H1 (cell line): ENCODE measurements around the gene DMAC2. TPM values are rescaled to one million over a fixed set of nuclear protein-coding genes. Genes with fewer than 3 reads are reported as not detected.

Experiments used
- CTCF ChIA-PET: fragments of 300-600 bp; sonication (Branson Sonifier 250); formaldehyde crosslinking; loops from one replicate; lab custom pipeline; 2021; ENCODE audit not compliant: partially characterized antibody; lab: Charles Lee
- POLR2A ChIA-PET: fragments of 300-600 bp; sonication (Branson Sonifier 250); formaldehyde crosslinking; loops from one replicate; lab custom pipeline; 2021; ENCODE audit warnings: inconsistent platforms; ENCODE audit not compliant: partially characterized antibody; lab: Charles Lee
- DNase-seq, 2 experiments: peaks; one replicate each; pipeline versions ENCODE4 v3.0.0 to v3.0.0-alpha.2; 2010 to 2022; ENCODE audit warnings: low spot score in 2 of 2, low read depth in 1 of 2, mixed read lengths in 1 of 2
- FAIRE-seq: peaks from 2 replicates; lab custom pipeline; 2011; peaks lifted over from hg19 to GRCh38; lab: Jason Lieb, UNC
- H2AFZ ChIP-seq: 2 replicates; pipeline ENCODE4 v1.8.1; 2012; ENCODE audit warnings: low read length, inconsistent platforms
- H2AK5ac ChIP-seq: 2 replicates; pipeline ENCODE4 v1.6.1; 2013; ENCODE audit warnings: low read depth, low read length
- H2BK120ac ChIP-seq: replicated peaks from 2 replicates; pipeline ENCODE3; 2013; ENCODE audit warnings: low read depth, low read length, inconsistent platforms
- H2BK12ac ChIP-seq: 2 replicates; pipeline ENCODE4 v1.6.1; 2013; ENCODE audit warnings: low read depth, low read length
- H2BK15ac ChIP-seq: 2 replicates; pipeline ENCODE4 v1.6.1; 2013; ENCODE audit warnings: low read length
- H2BK20ac ChIP-seq: 2 replicates; pipeline ENCODE4 v1.6.1; 2013; ENCODE audit warnings: low read length
- H2BK5ac ChIP-seq: 2 replicates; pipeline ENCODE4 v1.6.1; 2013; ENCODE audit warnings: low read depth, low read length
- H3K14ac ChIP-seq: 2 replicates; pipeline ENCODE4 v1.6.1; 2013; ENCODE audit warnings: inconsistent platforms; ENCODE audit not compliant: insufficient read length
- H3K18ac ChIP-seq: 2 replicates; pipeline ENCODE4 v1.6.1; 2013; ENCODE audit warnings: low read length; ENCODE audit errors: extremely low read depth
- H3K23ac ChIP-seq: 2 replicates; pipeline ENCODE4 v1.6.1; 2013; ENCODE audit warnings: inconsistent platforms; ENCODE audit not compliant: insufficient read length
- H3K23me2 ChIP-seq: 2 replicates; pipeline ENCODE4 v1.6.1; 2013; ENCODE audit warnings: low read depth, low read length
- H3K27ac ChIP-seq: 2 replicates; pipeline ENCODE4 v1.6.1; 2011; ENCODE audit warnings: low read depth, low read length, inconsistent platforms
- H3K27me3 ChIP-seq, 4 experiments: replicated peaks in 1 of 4; 1 replicate in 1 of 4; 2 replicates in 3 of 4; pipeline versions ENCODE4 v1.6.1 to v1.8.1; 2011 to 2013; ENCODE audit warnings: low read length in 3 of 4, mild to moderate bottlenecking in 3 of 4, inconsistent platforms in 2 of 4, mixed read lengths in 2 of 4, moderate library complexity in 1 of 4; ENCODE audit not compliant: control insufficient read depth in 3 of 4, insufficient read depth in 3 of 4; ENCODE audit errors: extremely low read depth in 1 of 4
- H3K36me3 ChIP-seq, 4 experiments: 2 replicates each; pipeline versions ENCODE4 v1.6.1 to v1.8.1; 2011 to 2013; ENCODE audit warnings: mild to moderate bottlenecking in 4 of 4, low read length in 3 of 4, moderate library complexity in 2 of 4, control low read depth in 1 of 4, inconsistent platforms in 1 of 4; ENCODE audit not compliant: insufficient read depth in 4 of 4, control insufficient read depth in 2 of 4
- H3K4ac ChIP-seq: replicated peaks from 2 replicates; pipeline ENCODE3; 2013; ENCODE audit warnings: low read length, low read depth, mixed read lengths, inconsistent platforms; ENCODE audit not compliant: insufficient read length
- H3K4me1 ChIP-seq, 4 experiments: replicated peaks in 1 of 4; 1 replicate in 1 of 4; 2 replicates in 3 of 4; pipeline versions ENCODE4 v1.6.1 to v1.8.1; 2011 to 2013; ENCODE audit warnings: low read length in 3 of 4, inconsistent platforms in 2 of 4, mixed read lengths in 1 of 4; ENCODE audit not compliant: insufficient read depth in 4 of 4, control insufficient read depth in 3 of 4
- H3K4me2 ChIP-seq, 2 experiments: 2 replicates each; pipeline versions ENCODE4 v1.6.1 to v1.8.1; 2011 to 2013; ENCODE audit warnings: low read depth in 2 of 2, low read length in 2 of 2, control low read depth in 1 of 2, inconsistent platforms in 1 of 2, mild to moderate bottlenecking in 1 of 2; ENCODE audit not compliant: insufficient read depth in 1 of 2
- H3K4me3 ChIP-seq, 4 experiments: fragments of 200-600, 300-600 bp in 1 of 4; sonication (generic), shearing (Covaris generic), sonication (Bioruptor Twin) in 1 of 4; 2 replicates each; pipeline versions ENCODE4 v1.5.1 to v1.8.1; 2011 to 2016; ENCODE audit warnings: low read length in 4 of 4, low read depth in 3 of 4, control low read depth in 2 of 4, inconsistent platforms in 2 of 4, mild to moderate bottlenecking in 2 of 4, mixed read lengths in 1 of 4, moderate library complexity in 1 of 4; ENCODE audit not compliant: insufficient read depth in 2 of 4; ENCODE audit errors: extremely low read depth in 1 of 4
- H3K56ac ChIP-seq: replicated peaks from 2 replicates; pipeline ENCODE3; 2013; ENCODE audit warnings: low read depth, mild to moderate bottlenecking, mixed read lengths, low read length, inconsistent platforms; ENCODE audit not compliant: insufficient read length
- H3K79me1 ChIP-seq: 2 replicates; pipeline ENCODE4 v1.6.1; 2013; ENCODE audit warnings: low read depth, low read length, control low read depth
- H3K79me2 ChIP-seq, 2 experiments: 2 replicates each; pipeline versions ENCODE4 v1.6.1 to v1.8.1; 2012 to 2013; ENCODE audit warnings: low read length in 2 of 2, mild to moderate bottlenecking in 2 of 2, inconsistent platforms in 1 of 2; ENCODE audit not compliant: insufficient read depth in 2 of 2, control insufficient read depth in 1 of 2
- H3K9ac ChIP-seq, 4 experiments: replicated peaks in 1 of 4; 1 replicate in 1 of 4; 2 replicates in 3 of 4; pipeline versions ENCODE4 v1.6.1 to v1.8.1; 2011 to 2013; ENCODE audit warnings: low read depth in 3 of 4, low read length in 3 of 4, control low read depth in 2 of 4, mild to moderate bottlenecking in 2 of 4, moderate library complexity in 2 of 4, inconsistent platforms in 1 of 4; ENCODE audit errors: extremely low read depth in 1 of 4
- H3K9me3 ChIP-seq, 2 experiments: 2 replicates each; pipeline versions ENCODE4 v1.6.1 to v1.8.1; 2012 to 2013; ENCODE audit warnings: mild to moderate bottlenecking in 2 of 2, moderate library complexity in 2 of 2, control low read depth in 1 of 2, inconsistent platforms in 1 of 2, low read depth in 1 of 2, low read length in 1 of 2, mixed read lengths in 1 of 2; ENCODE audit not compliant: insufficient read depth in 2 of 2
- H4K20me1 ChIP-seq, 2 experiments: replicated peaks in 1 of 2; 2 replicates each; pipeline versions ENCODE3 to v1.8.1; 2011 to 2013; ENCODE audit warnings: inconsistent platforms in 2 of 2, low read length in 2 of 2, mild to moderate bottlenecking in 1 of 2; ENCODE audit not compliant: insufficient read depth in 2 of 2, control insufficient read depth in 1 of 2
- H4K5ac ChIP-seq: 2 replicates; pipeline ENCODE4 v1.6.1; 2013; ENCODE audit warnings: low read length, low read depth, mixed read lengths, inconsistent platforms; ENCODE audit not compliant: insufficient read length
- H4K8ac ChIP-seq: 2 replicates; pipeline ENCODE4 v1.8.0; 2013; ENCODE audit warnings: mild to moderate bottlenecking, moderate library complexity, low read length, inconsistent platforms; ENCODE audit not compliant: insufficient read depth; ENCODE audit errors: extremely low read depth
- H4K91ac ChIP-seq: replicated peaks from 2 replicates; pipeline ENCODE3; 2013; ENCODE audit warnings: low read length, mixed read lengths, inconsistent platforms; ENCODE audit not compliant: insufficient read length
- HDAC2 ChIP-seq, 2 experiments: fragments of 300-600 bp in 1 of 2; sonication (generic) in 1 of 2; IDR thresholded peaks; 2 replicates each; pipeline ENCODE4 v1.6.1; 2011 to 2012; ENCODE audit warnings: low read depth in 2 of 2, low read length in 2 of 2, mild to moderate bottlenecking in 2 of 2, moderate library complexity in 2 of 2, borderline replicate concordance in 1 of 2, inconsistent platforms in 1 of 2
- NRF1 ChIP-seq: IDR thresholded peaks from 2 replicates; pipeline ENCODE4 v1.6.1; 2011; ENCODE audit warnings: mild to moderate bottlenecking, low read depth, low read length, improper control_type of control experiment
- SIRT6 ChIP-seq: IDR thresholded peaks from one replicate; pipeline ENCODE4 v1.7.1; 2012; ENCODE audit warnings: low read length, inconsistent platforms
- TAF7 ChIP-seq: optimal IDR thresholded peaks from 2 replicates; pipeline ENCODE3; 2011; ENCODE audit warnings: low read depth, mild to moderate bottlenecking, inconsistent platforms, low read length, moderate library complexity, borderline replicate concordance
- TCF12 ChIP-seq: IDR thresholded peaks from 2 replicates; pipeline ENCODE4 v1.6.1; 2011; ENCODE audit warnings: low read depth, mild to moderate bottlenecking, low read length
- TEAD4 ChIP-seq: IDR thresholded peaks from 2 replicates; pipeline ENCODE4 v1.6.1; 2012; ENCODE audit warnings: low read depth, low read length, inconsistent platforms, mixed read lengths
- ZNF274 ChIP-seq: IDR thresholded peaks from 2 replicates; pipeline ENCODE4 v1.7.0; 2012; ENCODE audit warnings: low read length, borderline replicate concordance; ENCODE audit errors: extremely low read depth
- WGBS, 2 experiments: shearing (Covaris generic) in 1 of 2; methylation state at CpG; one replicate each; pipeline versions ENCODE4 v1.1.6 to v1.1.7; 2013 to 2015; ENCODE audit warnings: low lambda C conversion rate in 2 of 2, mixed read lengths in 2 of 2, inconsistent platforms in 1 of 2, low coverage in 1 of 2, missing lambda C conversion rate in 1 of 2; ENCODE audit not compliant: insufficient replicate concordance in 2 of 2, insufficient coverage in 1 of 2, insufficient read length in 1 of 2; ENCODE audit errors: extremely low coverage in 1 of 2, missing lambda C conversion rate in 1 of 2; 5-methylcytosine and 5-hydroxymethylcytosine counted together
- polyA plus RNA-seq, 7 experiments: library from polyadenylated mRNA; depleted of rRNA in 3 of 7; stranded (reverse) in 5 of 7; unstranded in 2 of 7; fragments of >200 nt in 5 of 7; fragments of 200-250 nt in 2 of 7; gene quantifications; 1 replicate in 5 of 7; 2 replicates in 1 of 7; 4 replicates in 1 of 7; pipeline versions ENCODE4 v1.2.1 to v1.2.3, GENCODE V29; 2011 to 2013; ENCODE audit warnings: missing spikeins in 2 of 7, mixed read lengths in 2 of 7
- total RNA-seq: library from RNA; stranded (reverse); fragmentation: NEBNext Ultra II Directional; extraction: Animal tissue kit (Norgen Biotek cat#: 25700); gene quantifications from 2 replicates; pipeline ENCODE4 v1.2.1, GENCODE V29; 2021
- TF ChIP-seq, protein P1 (sequence below): IDR thresholded peaks from 2 replicates; pipeline ENCODE4 v1.6.1; 2012; ENCODE audit warnings: low read length, inconsistent platforms

The DMAC2 gene
- total and polyA plus RNA-seq, 2 of the 8 experiments (the other 6 are each of a cell fraction or from before 2014, with no cell fraction given) = 86.8 to 170 TPM

DNA sequence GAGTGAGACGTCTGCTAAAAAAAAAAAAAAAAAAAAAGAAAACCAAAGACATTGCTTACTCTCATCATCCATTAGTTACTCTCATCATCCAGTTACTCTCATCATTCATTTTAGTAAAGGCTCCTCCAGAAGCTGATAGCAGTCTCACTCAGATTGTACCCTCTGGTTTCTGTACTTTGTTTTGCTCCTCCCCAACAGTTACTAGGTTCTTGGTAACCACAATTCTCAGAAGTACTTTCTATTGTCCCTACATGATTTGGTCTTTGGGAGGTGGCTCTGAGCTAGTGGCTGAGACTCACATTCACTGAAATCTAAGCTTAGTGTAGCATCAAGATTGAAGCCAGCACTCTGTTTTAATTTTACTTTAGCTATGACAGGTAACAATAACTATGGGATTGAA is 17.5 kb upstream of the DMAC2 start:
- H2BK20ac ChIP-seq = no peak overlapping the region
- ChIA-PET CTCF (interaction anchor here (1.3 to 2.3 kb wide), 2 partner anchors 8 to 106 kb away, joined by 4 to 10 read pairs; no protein-coding TSS in a partner anchor), POLR2A (no interaction called here)
- no peaks in the 10 kb centered on the region for H3K4me1 ChIP-seq
- H4K20me1 ChIP-seq = no peaks in the 10 kb centered on the region
- no peak overlapping the region for H2BK15ac ChIP-seq
- no peaks in the 10 kb centered on the region for H3K79me2 ChIP-seq
- no peak overlapping the region for H2AFZ ChIP-seq
- no peak overlapping the region for H3K27ac ChIP-seq
- H2AK5ac ChIP-seq = no peak overlapping the region
- H3K14ac ChIP-seq = no peak overlapping the region
- H4K91ac ChIP-seq = no peak overlapping the region
- no peak overlapping the region for H2BK12ac ChIP-seq
- H3K9me3 ChIP-seq = peaks cover 17 to 23% of the 10 kb centered on the region in 2 experiments
- DNase-seq (no peak), FAIRE-seq (no peak)
- no peaks in the 10 kb centered on the region for H3K79me1 ChIP-seq
- H3K56ac ChIP-seq = no peak overlapping the region
- H3K23ac ChIP-seq = no peak overlapping the region
- H3K36me3 ChIP-seq = no peaks in the 10 kb centered on the region
- H3K18ac ChIP-seq = no peak overlapping the region
- H3K4me2 ChIP-seq = no peak overlapping the region
- no CpG with 5 or more reads among the region's 1 CpG for WGBS, 2 experiments
- H4K8ac ChIP-seq = no peak overlapping the region
- H3K4ac ChIP-seq = no peak overlapping the region
- TF ChIP-seq HDAC2 (IDR thresholded peaks at IDR 0.05; ENCODE audit: borderline replicate concordance in 1 of 2, low read depth in 2 of 2, low read length in 2 of 2) = no peak
- no peak for TF ChIP-seq NRF1
- TF ChIP-seq TAF7 = no peak
- TF ChIP-seq TEAD4 = no peak
- no peak for TF ChIP-seq SIRT6
- TF ChIP-seq ZNF274 = no peak
- TF ChIP-seq, protein P1, sequence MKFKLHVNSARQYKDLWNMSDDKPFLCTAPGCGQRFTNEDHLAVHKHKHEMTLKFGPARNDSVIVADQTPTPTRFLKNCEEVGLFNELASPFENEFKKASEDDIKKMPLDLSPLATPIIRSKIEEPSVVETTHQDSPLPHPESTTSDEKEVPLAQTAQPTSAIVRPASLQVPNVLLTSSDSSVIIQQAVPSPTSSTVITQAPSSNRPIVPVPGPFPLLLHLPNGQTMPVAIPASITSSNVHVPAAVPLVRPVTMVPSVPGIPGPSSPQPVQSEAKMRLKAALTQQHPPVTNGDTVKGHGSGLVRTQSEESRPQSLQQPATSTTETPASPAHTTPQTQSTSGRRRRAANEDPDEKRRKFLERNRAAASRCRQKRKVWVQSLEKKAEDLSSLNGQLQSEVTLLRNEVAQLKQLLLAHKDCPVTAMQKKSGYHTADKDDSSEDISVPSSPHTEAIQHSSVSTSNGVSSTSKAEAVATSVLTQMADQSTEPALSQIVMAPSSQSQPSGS = no peak
- no peak for TF ChIP-seq TCF12
- no peak overlapping the region for H2BK5ac ChIP-seq
- no peaks in the 10 kb centered on the region for H3K27me3 ChIP-seq
- H3K23me2 ChIP-seq = no peaks in the 10 kb centered on the region
- H4K5ac ChIP-seq = no peak overlapping the region
- H3K9ac ChIP-seq = no peak overlapping the region
- no peak overlapping the region for H3K4me3 ChIP-seq
- no peak overlapping the region for H2BK120ac ChIP-seq
